WERI-Rb-1 (cell line): ENCODE data around the gene ZHX3.

Source experiments
- DNase-seq: peaks from one replicate; pipeline ENCODE4 v3.0.0-alpha.2; 2020
- H3K27ac ChIP-seq: fragments of 250-450 bp; sonication (Bioruptor Pico); 2 replicates; pipeline ENCODE4 v1.5.1; 2020; ENCODE audit warnings: mild to moderate bottlenecking, moderate library complexity
- H3K27me3 ChIP-seq: fragments of 250-450 bp; sonication (Bioruptor Pico); 2 replicates; pipeline ENCODE4 v1.5.1; 2021; ENCODE audit warnings: mild to moderate bottlenecking, low read depth, moderate library complexity; ENCODE audit not compliant: insufficient read depth, severe bottlenecking
- H3K36me3 ChIP-seq: fragments of 250-450 bp; sonication (Bioruptor Pico); 2 replicates; pipeline ENCODE4 v1.5.1; 2020; ENCODE audit warnings: mild to moderate bottlenecking, moderate library complexity
- H3K4me3 ChIP-seq: 2 replicates; pipeline ENCODE4 v1.5.1; 2011; ENCODE audit warnings: low read depth, mild to moderate bottlenecking, control low read depth, low read length
- H3K9me3 ChIP-seq: fragments of 250-450 bp; sonication (Bioruptor Pico); 2 replicates; pipeline ENCODE4 v1.5.1; 2021; ENCODE audit warnings: mild to moderate bottlenecking, moderate library complexity; ENCODE audit not compliant: severe bottlenecking
- CTCF ChIP-seq: IDR thresholded peaks from 2 replicates; pipeline ENCODE4 v1.5.1; 2011; ENCODE audit warnings: low read depth, mild to moderate bottlenecking, control low read depth, inconsistent platforms, low read length

The ZHX3 gene

GRCh38 chr20:41359541-41360011 lies 42.0 kb upstream of the ZHX3 start:
- Histone ChIP-seq H3K36me3 (peaks cover 33% of the 10 kb centered on the region), H3K27ac (no peak overlapping the region), H3K4me3 (no peak overlapping the region), H3K27me3 (no peaks in the 10 kb centered on the region), H3K9me3 (no peaks in the 10 kb centered on the region)
- peak; percentile 63 for DNase-seq
- no peak for TF ChIP-seq CTCF

GRCh38 chr20:41358717-41359116 lies 41.2 kb upstream of the ZHX3 start:
- H3K36me3 ChIP-seq: peaks cover 26% of the 10 kb centered on the region

GRCh38 chr20:41358230-41358629 lies 40.7 kb upstream of the ZHX3 start:
- Histone ChIP-seq H3K36me3 (peaks cover 22% of the 10 kb centered on the region), H3K27me3 (no peaks in the 10 kb centered on the region), H3K9me3 (no peaks in the 10 kb centered on the region), H3K4me3 (no peak overlapping the region), H3K27ac (no peak overlapping the region)
- TF ChIP-seq CTCF: no peak
- no peak for DNase-seq

More at GRCh38 chr20:41358717-41359116, 41.2 kb upstream of the ZHX3 start:
- no peak for TF ChIP-seq CTCF
- Histone ChIP-seq H3K27me3 (no peaks in the 10 kb centered on the region), H3K9me3 (no peaks in the 10 kb centered on the region), H3K27ac (no peak overlapping the region), H3K4me3 (no peak overlapping the region)
- no peak for DNase-seq

- no peak for DNase-seq
- TF ChIP-seq CTCF: no peak
- Histone ChIP-seq H3K9me3 (no peaks in the 10 kb centered on the region), H3K36me3 (peaks cover 19% of the 10 kb centered on the region), H3K27ac (no peak overlapping the region), H3K4me3 (no peak overlapping the region), H3K27me3 (no peaks in the 10 kb centered on the region)
These were observed 40.1 kb upstream of the ZHX3 start for GRCh38 chr20:41357424-41358163.

GRCh38 chr20:41356951-41357350 lies 39.4 kb upstream of the ZHX3 start:
- H3K36me3 ChIP-seq: peaks cover 15% of the 10 kb centered on the region
- no peaks in the 10 kb centered on the region for H3K9me3 ChIP-seq
- no peak for TF ChIP-seq CTCF
- no peak overlapping the region for H3K4me3 ChIP-seq
- no peaks in the 10 kb centered on the region for H3K27me3 ChIP-seq
- no peak overlapping the region for H3K27ac ChIP-seq
- DNase-seq: no peak
